ENCODE results near the gene ANKRD36.
"Not testable (repeated sequence)": the region's sequence is repeated elsewhere in the genome, so short reads cannot be mapped to it uniquely, and the experiment has no call there.

Gene ANKRD36

GRCh38 chr2:97092946-97093345, 20.0 kb upstream of the ANKRD36 start:
- not testable (repeated sequence) for H3K9ac ChIP-seq (ENCODE audit: low read length); H3K4me3 ChIP-seq (ENCODE audit: low read length); H3K27me3 ChIP-seq (ENCODE audit: control insufficient read depth, insufficient read depth, low read length); H3K27ac ChIP-seq (ENCODE audit: low read length); H3K4me1 ChIP-seq (ENCODE audit: control insufficient read depth, low read depth, low read length); H3K9me3 ChIP-seq (ENCODE audit: control insufficient read depth, low read depth, low read length); H3K36me3 ChIP-seq (ENCODE audit: control insufficient read depth, low read depth, low read length)

- H3K27ac ChIP-seq (ENCODE audit: low read length); H3K27me3 ChIP-seq (ENCODE audit: control insufficient read depth, insufficient read depth, low read length); H3K4me1 ChIP-seq (ENCODE audit: control insufficient read depth, low read depth, low read length); H3K36me3 ChIP-seq (ENCODE audit: control insufficient read depth, low read depth, low read length); H3K9ac ChIP-seq (ENCODE audit: low read length); H3K9me3 ChIP-seq (ENCODE audit: control insufficient read depth, low read depth, low read length): not testable (repeated sequence)
- peak overlapping the region; percentile 30 for H3K4me3 ChIP-seq (ENCODE audit: low read length)
These were observed 18.8 kb upstream of the ANKRD36 start for GRCh38 chr2:97093983-97094771.

GRCh38 chr2:97094772-97095611, 18.0 kb upstream of the ANKRD36 start, which contains the start of gene FAHD2B:
Gene FAHD2B (minus strand): TSS chr2:97094882. CDS start chr2:97091706, 3,176 bp downstream.
- H3K9me3 ChIP-seq (ENCODE audit: control insufficient read depth, low read depth, low read length); H3K27me3 ChIP-seq (ENCODE audit: control insufficient read depth, insufficient read depth, low read length); H3K4me1 ChIP-seq (ENCODE audit: control insufficient read depth, low read depth, low read length); H3K9ac ChIP-seq (ENCODE audit: low read length); H3K36me3 ChIP-seq (ENCODE audit: control insufficient read depth, low read depth, low read length); H3K27ac ChIP-seq (ENCODE audit: low read length): not testable (repeated sequence)
- peak within 1 kb of the TSS; percentile 41 for H3K4me3 ChIP-seq (ENCODE audit: low read length)

GRCh38 chr2:97095661-97096060, 17.3 kb upstream of the ANKRD36 start:
- no peak overlapping the region for H3K27ac ChIP-seq (ENCODE audit: low read length)
- no peaks in the 10 kb centered on the region for H3K9me3 ChIP-seq (ENCODE audit: control insufficient read depth, low read depth, low read length)
- H3K36me3 ChIP-seq (ENCODE audit: control insufficient read depth, low read depth, low read length) = no peaks in the 10 kb centered on the region
- no peaks in the 10 kb centered on the region for H3K4me1 ChIP-seq (ENCODE audit: control insufficient read depth, low read depth, low read length)
- peak overlapping the region; percentile 41 for H3K4me3 ChIP-seq (ENCODE audit: low read length)
- peaks cover 7% of the 10 kb centered on the region for H3K27me3 ChIP-seq (ENCODE audit: control insufficient read depth, insufficient read depth, low read length)
- H3K9ac ChIP-seq (ENCODE audit: low read length) = no peak overlapping the region

GRCh38 chr2:97098786-97099372, 14.1 kb upstream of the ANKRD36 start:
- not testable (repeated sequence) for H3K27ac ChIP-seq (ENCODE audit: low read length); H3K27me3 ChIP-seq (ENCODE audit: control insufficient read depth, insufficient read depth, low read length); H3K4me1 ChIP-seq (ENCODE audit: control insufficient read depth, low read depth, low read length); H3K9me3 ChIP-seq (ENCODE audit: control insufficient read depth, low read depth, low read length); H3K9ac ChIP-seq (ENCODE audit: low read length); H3K4me3 ChIP-seq (ENCODE audit: low read length); H3K36me3 ChIP-seq (ENCODE audit: control insufficient read depth, low read depth, low read length)

GRCh38 chr2:97106878-97107277, 6.1 kb upstream of the ANKRD36 start:
- H3K4me3 ChIP-seq (ENCODE audit: low read length); H3K27ac ChIP-seq (ENCODE audit: low read length); H3K36me3 ChIP-seq (ENCODE audit: control insufficient read depth, low read depth, low read length); H3K4me1 ChIP-seq (ENCODE audit: control insufficient read depth, low read depth, low read length); H3K9me3 ChIP-seq (ENCODE audit: control insufficient read depth, low read depth, low read length); H3K27me3 ChIP-seq (ENCODE audit: control insufficient read depth, insufficient read depth, low read length); H3K9ac ChIP-seq (ENCODE audit: low read length): not testable (repeated sequence)

DNA sequence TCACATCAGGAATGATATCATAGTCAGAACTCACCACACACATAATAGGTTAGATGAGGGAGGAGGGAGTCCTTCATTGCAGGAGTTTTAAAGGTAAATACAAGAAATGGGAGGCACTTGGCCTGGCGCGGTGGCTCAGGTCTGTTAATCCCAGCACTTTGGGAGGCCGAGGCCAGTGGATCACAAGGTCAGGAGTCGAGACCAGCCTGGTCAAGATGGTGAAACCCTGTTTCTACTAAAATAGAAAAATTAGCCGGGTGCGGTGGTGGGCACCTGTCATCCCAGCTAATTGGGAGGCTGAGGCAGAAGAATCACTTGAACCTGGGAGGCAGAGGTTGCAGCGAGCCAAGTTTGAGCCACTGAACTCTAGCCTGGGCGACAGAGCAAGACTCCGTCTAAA, 1.7 kb upstream of the ANKRD36 start:
- H3K27me3 ChIP-seq (ENCODE audit: control insufficient read depth, insufficient read depth, low read length); H3K36me3 ChIP-seq (ENCODE audit: control insufficient read depth, low read depth, low read length); H3K4me1 ChIP-seq (ENCODE audit: control insufficient read depth, low read depth, low read length); H3K9me3 ChIP-seq (ENCODE audit: control insufficient read depth, low read depth, low read length); H3K27ac ChIP-seq (ENCODE audit: low read length); H3K4me3 ChIP-seq (ENCODE audit: low read length); H3K9ac ChIP-seq (ENCODE audit: low read length): not testable (repeated sequence)

DNA sequence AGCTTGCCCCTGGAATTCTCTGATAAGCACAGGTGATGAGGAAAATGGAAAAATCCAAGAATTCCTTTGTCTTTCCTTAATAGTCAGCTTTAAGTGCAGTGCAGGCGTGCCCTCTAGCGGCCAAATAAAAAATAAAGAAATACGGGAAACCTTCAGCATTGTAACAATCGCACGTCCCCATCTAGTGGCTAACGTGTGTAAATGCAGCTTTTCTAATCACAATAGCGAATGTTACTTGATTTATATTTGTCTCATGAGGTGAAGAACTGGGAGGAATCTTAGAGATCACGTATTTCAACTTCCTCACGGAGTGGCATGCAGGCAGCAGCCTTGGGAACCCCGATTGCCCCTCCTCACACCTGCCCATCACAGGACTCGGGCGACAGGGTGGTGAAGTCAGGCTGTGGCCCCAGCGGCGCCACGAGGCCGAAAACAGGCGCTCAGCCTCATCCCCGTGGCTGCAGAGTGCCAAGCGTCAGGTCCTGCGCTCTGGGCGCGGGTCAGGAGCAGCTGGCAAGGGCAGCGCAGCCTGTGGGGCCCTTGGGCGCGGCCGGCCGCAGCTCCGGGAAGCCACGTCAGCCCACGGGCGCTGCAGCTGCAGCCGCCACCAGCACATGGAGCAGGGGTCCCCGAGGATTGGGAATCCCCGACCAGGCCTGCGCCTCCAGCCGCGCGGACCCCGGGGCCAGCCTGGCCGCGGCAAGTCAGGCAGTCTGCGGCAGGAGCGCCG, 468 bp upstream of the ANKRD36 start:
- H3K9ac ChIP-seq (ENCODE audit: low read length) = peak overlapping the region; percentile 63
- not testable (repeated sequence) for H3K9me3 ChIP-seq (ENCODE audit: control insufficient read depth, low read depth, low read length); H3K4me1 ChIP-seq (ENCODE audit: control insufficient read depth, low read depth, low read length); H3K36me3 ChIP-seq (ENCODE audit: control insufficient read depth, low read depth, low read length); H3K27ac ChIP-seq (ENCODE audit: low read length); H3K27me3 ChIP-seq (ENCODE audit: control insufficient read depth, insufficient read depth, low read length)
- peak overlapping the region; percentile 67 for H3K4me3 ChIP-seq (ENCODE audit: low read length)

DNA sequence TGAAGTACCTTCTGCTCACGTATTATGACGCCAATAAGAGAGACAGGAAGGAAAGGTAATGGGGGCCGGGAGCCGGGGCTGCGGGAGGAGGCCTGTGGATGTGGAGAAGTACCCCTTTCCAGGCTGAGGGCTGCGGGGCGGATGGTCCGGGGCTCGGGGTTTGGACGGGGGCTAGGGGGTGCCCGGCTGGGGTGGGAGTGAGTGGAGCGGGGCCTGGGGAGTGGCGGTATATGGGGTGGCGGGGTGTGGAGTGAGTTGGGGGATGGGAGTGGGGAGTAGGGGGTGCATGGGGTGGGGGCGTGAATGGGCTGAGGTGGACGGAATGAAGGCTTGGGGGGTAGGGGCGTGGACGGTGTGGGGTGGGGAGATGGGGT, 916 bp downstream of the ANKRD36 start:
- H3K9me3 ChIP-seq (ENCODE audit: control insufficient read depth, low read depth, low read length); H3K4me1 ChIP-seq (ENCODE audit: control insufficient read depth, low read depth, low read length); H3K27ac ChIP-seq (ENCODE audit: low read length); H3K9ac ChIP-seq (ENCODE audit: low read length); H3K36me3 ChIP-seq (ENCODE audit: control insufficient read depth, low read depth, low read length); H3K27me3 ChIP-seq (ENCODE audit: control insufficient read depth, insufficient read depth, low read length): not testable (repeated sequence)
- peak overlapping the region; percentile 67 for H3K4me3 ChIP-seq (ENCODE audit: low read length)

DNA sequence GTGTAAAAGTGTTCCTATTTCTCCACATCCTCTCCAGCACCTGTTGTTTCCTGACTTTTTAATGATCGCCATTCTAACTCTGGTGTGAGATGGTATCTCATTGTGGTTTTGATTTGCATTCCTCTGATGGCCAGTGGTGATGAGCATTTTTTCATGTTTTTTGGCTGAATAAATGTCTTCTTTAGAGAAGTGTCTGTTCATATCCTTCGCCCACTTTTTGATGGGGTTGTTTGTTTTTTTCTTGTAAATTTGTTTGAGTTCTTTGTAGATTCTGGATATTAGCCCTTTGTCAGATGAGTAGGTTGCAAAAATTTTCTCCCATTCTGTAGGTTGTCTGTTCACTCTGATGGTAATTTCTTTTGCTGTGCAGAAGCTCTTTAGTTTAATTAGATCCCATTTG, 16.1 kb downstream of the ANKRD36 start:
- not testable (repeated sequence) for H3K4me3 ChIP-seq (ENCODE audit: low read length); H3K4me1 ChIP-seq (ENCODE audit: control insufficient read depth, low read depth, low read length); H3K9ac ChIP-seq (ENCODE audit: low read length); H3K9me3 ChIP-seq (ENCODE audit: control insufficient read depth, low read depth, low read length); H3K36me3 ChIP-seq (ENCODE audit: control insufficient read depth, low read depth, low read length); H3K27ac ChIP-seq (ENCODE audit: low read length); H3K27me3 ChIP-seq (ENCODE audit: control insufficient read depth, insufficient read depth, low read length)

GRCh38 chr2:97144016-97144415, 31.1 kb downstream of the ANKRD36 start:
- H3K4me3 ChIP-seq (ENCODE audit: low read length) = not testable (repeated sequence)

More at GRCh38 chr2:97144016-97144415, 31.1 kb downstream of the ANKRD36 start:
- H3K9me3 ChIP-seq (ENCODE audit: control insufficient read depth, low read depth, low read length); H3K27me3 ChIP-seq (ENCODE audit: control insufficient read depth, insufficient read depth, low read length); H3K36me3 ChIP-seq (ENCODE audit: control insufficient read depth, low read depth, low read length); H3K9ac ChIP-seq (ENCODE audit: low read length); H3K4me1 ChIP-seq (ENCODE audit: control insufficient read depth, low read depth, low read length); H3K27ac ChIP-seq (ENCODE audit: low read length): not testable (repeated sequence)
